ENCODE results near the gene SLC39A3.
A peak's percentile ranks its signal among the peaks of the same experiment; 100 is the strongest.

Gene SLC39A3

DNA sequence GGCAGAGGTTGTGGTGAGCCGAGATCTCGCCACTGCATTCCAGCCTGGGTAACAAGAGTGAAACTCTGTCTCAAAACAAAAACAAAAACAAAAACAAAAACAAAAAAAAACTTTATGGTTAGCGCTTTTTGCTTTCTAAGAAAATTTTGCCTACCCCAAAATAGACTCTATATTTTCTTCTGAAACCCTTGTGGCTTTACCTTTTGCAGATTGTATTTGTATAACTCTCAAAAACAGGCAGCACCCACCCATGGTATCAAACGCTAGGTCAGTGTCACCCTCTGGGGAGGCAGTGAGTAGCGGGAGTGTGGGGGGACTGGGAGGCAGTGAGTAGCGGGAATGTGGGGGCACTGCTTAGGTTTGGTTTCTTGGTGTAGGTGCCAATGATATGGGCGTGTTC is 7.5 kb upstream of the SLC39A3 start:
- DNase-seq (ENCODE audit: low spot score) = no peak

GRCh38 chr19:2744113-2744512 is 4.3 kb upstream of the SLC39A3 start:
- DNase-seq (ENCODE audit: low spot score) = no peak

GRCh38 chr19:2743099-2743498 is 3.3 kb upstream of the SLC39A3 start:
- DNase-seq (ENCODE audit: low spot score) = no peak

- DNase-seq (ENCODE audit: low spot score) = no peak
Measured at GRCh38 chr19:2740314-2740656, 468 bp upstream of the SLC39A3 start.

- DNase-seq (ENCODE audit: low spot score) = no peak
Measured at GRCh38 chr19:2736550-2737190, 3.1 kb downstream of the SLC39A3 start.

- DNase-seq (ENCODE audit: low spot score) = no peak
Measured at GRCh38 chr19:2735374-2735773, 4.4 kb downstream of the SLC39A3 start.

- no peak for DNase-seq (ENCODE audit: low spot score)
Measured at GRCh38 chr19:2734589-2735288, 5.1 kb downstream of the SLC39A3 start.

DNA sequence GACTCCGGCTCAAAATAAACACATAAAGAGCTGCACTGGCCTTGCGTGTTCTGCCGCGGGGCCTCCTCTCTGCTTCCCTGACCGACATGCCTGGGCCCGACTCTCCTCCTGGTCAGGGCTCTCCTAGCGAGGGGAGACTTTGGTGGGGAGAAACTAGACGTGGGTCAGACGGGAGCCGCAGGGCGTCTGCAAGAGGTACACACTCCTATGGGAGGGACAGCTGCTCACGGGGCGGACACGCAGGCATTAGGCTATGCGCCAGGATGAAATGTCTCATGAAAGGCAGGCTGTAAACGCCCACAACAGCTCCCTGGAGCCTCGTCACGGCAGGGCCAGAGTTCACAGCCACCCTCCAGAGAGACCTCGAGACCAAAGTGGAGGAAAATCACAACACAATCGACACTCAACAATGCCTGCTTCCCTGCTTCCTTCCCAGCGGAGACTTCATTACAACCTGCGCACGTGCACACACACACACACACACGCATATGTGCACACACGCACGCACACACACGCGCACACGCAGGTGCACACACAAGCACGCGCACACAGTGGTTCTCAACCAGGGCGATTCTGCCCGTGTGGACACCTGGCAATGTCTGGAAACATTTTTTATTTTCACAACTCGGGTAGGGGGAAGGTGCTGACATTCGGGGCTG is 5.8 kb downstream of the SLC39A3 start:
- DNase-seq (ENCODE audit: low spot score) = no peak

- no peak for DNase-seq (ENCODE audit: low spot score)
Measured at GRCh38 chr19:2732883-2733282, 6.9 kb downstream of the SLC39A3 start.

DNA sequence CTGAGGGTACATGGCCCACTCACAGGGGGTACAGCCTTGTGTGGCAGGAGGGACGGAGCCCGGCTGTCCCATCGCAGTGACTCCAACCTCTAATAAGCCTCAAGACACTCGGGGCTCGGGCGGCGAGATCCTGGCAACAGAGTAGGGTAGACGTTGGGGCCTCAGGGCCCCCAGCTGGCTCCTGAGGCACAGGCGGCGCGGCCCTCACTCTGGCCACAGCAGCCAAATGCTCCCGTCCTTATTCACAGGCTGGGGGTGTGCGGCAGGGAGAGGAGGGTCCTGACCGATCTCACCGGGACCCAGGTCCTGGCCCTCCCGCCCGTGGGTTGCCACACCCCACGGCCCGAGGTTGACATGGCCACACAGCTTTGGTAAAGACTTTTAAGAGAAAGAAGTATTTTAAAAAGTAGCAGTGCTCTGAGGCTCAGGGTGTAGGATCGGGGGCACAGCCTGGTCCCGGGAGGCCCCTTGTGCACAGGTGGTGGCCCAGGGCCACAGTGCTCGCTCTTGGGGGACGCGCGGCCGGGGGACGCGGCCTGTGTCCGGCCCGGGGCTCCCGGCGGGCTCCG is 7.6 kb downstream of the SLC39A3 start:
- DNase-seq (ENCODE audit: low spot score) = no peak

GRCh38 chr19:2731181-2731995 is 8.4 kb downstream of the SLC39A3 start:
- no peak for DNase-seq (ENCODE audit: low spot score)

DNA sequence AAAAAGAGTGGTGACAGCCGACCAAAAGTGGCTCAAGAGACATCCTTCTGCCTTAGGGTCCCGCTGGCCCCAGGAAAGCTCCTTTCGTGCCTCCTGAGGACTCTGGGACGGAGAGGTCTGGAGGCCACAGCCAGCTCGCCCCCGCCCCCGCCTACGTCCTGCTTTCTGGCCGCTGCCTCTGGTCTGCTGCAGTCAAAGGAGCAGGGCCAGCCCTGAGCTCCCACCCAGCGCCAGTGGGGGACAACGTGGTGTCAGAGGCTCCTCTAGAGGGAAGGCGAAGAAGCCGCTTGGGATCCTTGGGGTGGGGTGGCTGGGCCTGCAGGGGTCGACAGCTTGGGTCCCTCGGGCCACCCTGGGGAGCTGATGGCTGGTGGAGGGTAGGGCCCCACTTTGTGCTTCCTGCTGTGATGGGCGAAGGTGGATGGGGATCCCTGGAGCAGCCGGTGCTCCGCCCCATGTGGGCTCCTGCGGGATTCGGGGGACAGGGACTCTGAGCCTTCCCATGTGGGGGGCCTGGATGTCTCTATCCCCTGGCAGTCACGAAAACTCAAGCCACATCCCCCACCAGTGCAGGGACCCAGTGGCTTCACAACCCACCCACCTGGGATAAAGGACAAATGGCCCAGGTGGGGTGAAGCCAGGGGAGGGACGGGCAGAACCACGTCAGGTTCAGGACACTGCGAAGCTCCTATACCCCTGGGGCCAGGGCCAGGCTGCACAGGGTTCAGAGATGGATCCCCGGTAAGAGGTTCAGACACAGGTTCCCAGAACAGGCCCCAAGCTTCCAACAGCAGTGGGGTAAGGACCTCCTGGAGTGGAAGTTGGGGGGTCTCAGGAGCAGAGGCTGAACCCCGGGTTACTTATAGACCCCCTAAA is 9.6 kb downstream of the SLC39A3 start:
- DNase-seq (ENCODE audit: low spot score) = no peak

GRCh38 chr19:2728783-2729387 is 10.9 kb downstream of the SLC39A3 start:
- no peak for DNase-seq (ENCODE audit: low spot score)

GRCh38 chr19:2727640-2727944 is 12.2 kb downstream of the SLC39A3 start:
- DNase-seq (ENCODE audit: low spot score) = peak; percentile 55

GRCh38 chr19:2726904-2727639 is 12.7 kb downstream of the SLC39A3 start:
- DNase-seq (ENCODE audit: low spot score) = no peak

GRCh38 chr19:2726160-2726855 is 13.5 kb downstream of the SLC39A3 start:
- DNase-seq (ENCODE audit: low spot score) = no peak

DNA sequence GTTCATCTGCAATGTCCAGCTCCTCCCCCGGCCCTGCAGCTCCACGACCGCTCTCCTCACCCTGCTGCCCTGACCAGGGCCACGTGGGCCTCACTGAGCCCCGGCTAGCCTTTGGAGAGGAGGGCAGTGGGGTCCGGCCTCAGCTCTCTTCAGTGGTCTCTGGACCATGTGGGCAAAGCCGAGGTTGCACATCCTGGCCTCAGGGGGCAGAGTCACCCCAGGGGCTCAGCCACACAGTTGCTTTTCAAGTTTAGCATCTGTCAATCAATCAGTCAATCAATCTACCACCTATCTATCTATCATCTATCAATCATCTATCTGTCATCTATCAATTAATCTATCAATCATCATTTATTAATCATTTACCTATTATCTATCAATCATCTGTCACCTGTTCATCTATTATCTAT is 15.7 kb downstream of the SLC39A3 start:
- no peak for DNase-seq (ENCODE audit: low spot score)

DNA sequence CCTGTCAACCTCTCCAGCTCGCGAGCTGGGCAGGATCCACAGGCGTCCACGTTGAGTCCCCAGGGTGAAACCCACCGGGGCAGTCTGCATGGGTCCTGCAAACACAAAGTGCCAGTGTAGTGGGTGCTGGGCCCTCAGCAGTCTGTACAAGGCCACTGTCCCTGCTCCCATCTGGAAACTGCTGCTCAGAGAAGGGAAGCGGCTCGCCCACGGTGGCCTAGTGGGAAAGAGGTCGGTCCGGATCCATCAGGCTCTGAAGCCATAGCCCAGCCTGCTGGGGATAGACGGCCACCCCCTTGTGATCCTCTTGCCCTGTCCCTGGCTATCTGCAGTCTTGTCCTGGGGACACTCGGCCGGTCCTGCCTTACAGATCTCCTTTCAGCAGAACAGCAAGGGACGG is 16.1 kb downstream of the SLC39A3 start:
- no peak for DNase-seq (ENCODE audit: low spot score)

DNA sequence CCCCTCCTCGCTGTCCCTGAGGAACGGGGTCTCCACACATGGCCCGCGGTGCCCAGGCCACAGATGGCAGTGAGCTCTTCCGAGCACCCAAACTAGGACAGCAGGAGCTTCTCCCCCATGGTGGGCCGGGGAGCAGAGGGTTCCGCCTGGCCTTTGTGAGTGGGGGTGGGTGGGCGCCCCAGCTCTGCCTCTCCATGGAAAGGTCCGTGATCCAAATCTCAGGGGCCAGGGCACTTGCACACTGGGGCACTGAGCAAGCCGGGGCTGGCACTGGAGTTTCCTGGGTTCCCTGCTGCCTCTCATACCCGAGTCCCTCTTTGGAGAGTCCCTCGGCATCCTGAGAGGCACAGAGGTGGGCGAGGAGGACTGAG is 16.5 kb downstream of the SLC39A3 start:
- no peak for DNase-seq (ENCODE audit: low spot score)

Measured in GM03348 (cell line).